ENCODE data around the gene LHPP.

DNA sequence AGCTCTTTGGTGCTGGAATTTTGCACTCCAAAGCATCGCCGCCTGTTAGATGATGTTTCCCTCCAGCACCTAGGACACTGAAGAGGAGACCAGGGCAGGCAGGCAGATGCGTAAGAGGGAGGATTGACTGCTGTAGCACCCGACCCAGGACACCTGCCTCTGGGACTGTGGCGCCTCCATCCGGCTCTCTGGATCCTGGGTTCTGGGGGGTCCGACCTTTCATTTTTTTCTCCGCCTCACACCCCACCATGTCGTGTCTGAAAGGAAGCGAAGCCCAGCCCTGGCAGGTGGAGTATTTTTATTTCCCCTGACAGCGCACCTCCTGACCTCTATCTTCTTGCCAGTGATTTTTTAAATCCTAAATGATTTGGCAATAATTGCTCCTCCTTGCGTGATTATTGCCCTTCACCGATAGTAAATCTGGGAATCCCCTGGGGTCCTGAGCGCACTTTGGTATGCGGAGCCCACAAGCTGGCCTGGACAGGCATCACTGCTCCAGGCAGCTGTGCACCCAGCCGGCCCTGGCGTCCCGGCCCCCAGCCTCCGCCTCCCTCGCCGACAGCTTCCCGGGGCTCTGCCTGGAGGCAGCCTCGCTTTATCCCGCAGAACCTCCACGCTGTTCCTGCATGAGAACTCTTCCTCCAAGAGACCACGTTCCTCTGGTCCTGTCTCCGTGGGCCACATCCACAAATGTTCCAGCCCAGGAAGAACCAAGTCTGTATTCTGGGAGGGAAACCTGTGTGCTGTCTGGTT, 48.4 kb downstream of the LHPP start:
- no peak for TF ChIP-seq EZH2 (IDR thresholded peaks at IDR 0.05; ENCODE audit: insufficient read depth, poor library complexity, severe bottlenecking)
- TF ChIP-seq EZH2phosphoT487 (IDR thresholded peaks at IDR 0.05; ENCODE audit: insufficient read depth, low read depth), result no peak

All from GM23248 (cell line).